Body of pancreas (tissue), 4 donors: ENCODE data around the gene SIL1. TPM values are rescaled to one million over a fixed set of nuclear protein-coding genes. Genes with fewer than 3 reads are reported as not detected.

Experiments used
- ATAC-seq: fragments of 150-250 bp; one replicate; pipeline ENCODE4 v1.9.1; 2016
- DNase-seq, 4 donors: peaks; one replicate each; pipeline ENCODE4 v3.0.0-alpha.2; 2019
- H3K27ac ChIP-seq, 4 donors: fragments of 200-600 bp; sonication (generic); 1 replicate in 3 of 4; 2 replicates in 1 of 4; pipeline versions ENCODE4 v1.5.1 to v1.6.1; 2016 to 2019; ENCODE audit warnings: mild to moderate bottlenecking in 1 of 4, mixed read lengths in 1 of 4, moderate library complexity in 1 of 4
- H3K27me3 ChIP-seq, 2 donors: fragments of 200-600 bp; sonication (generic); one replicate each; pipeline ENCODE4 v1.6.0; 2016; ENCODE audit warnings: mild to moderate bottlenecking in 1 of 2
- H3K36me3 ChIP-seq, 2 donors: fragments of 200-600 bp; sonication (generic); replicated peaks in 1 of 2; 2 replicates each; pipeline ENCODE4 v1.5.1; 2016; ENCODE audit warnings: low read depth in 2 of 2; ENCODE audit not compliant: insufficient read depth in 1 of 2
- H3K4me1 ChIP-seq: fragments of 200-600 bp; sonication (generic); one replicate; pipeline ENCODE4 v1.6.0; 2016
- H3K4me3 ChIP-seq, 2 donors: fragments of 200-600 bp; sonication (generic); 1 replicate in 1 of 2; 2 replicates in 1 of 2; pipeline ENCODE4 v1.5.1; 2016 to 2019
- H3K9me3 ChIP-seq, 3 donors: fragments of 200-600 bp; sonication (generic); 1 replicate in 2 of 3; 2 replicates in 1 of 3; pipeline ENCODE4 v1.5.1; 2016
- POLR2A ChIP-seq, 3 donors: fragments of 450-650 bp; IDR thresholded peaks; one replicate each; pipeline ENCODE4 v1.6.1; 2016; ENCODE audit warnings: antibody characterized with exemption in 3 of 3, mild to moderate bottlenecking in 2 of 3
- WGBS, 2 donors: methylation state at CpG; one replicate each; pipeline ENCODE4 v1.1.5; 2017; 5-methylcytosine and 5-hydroxymethylcytosine counted together
- intact Hi-C: fragments of 100-400 bp; cut with DNase I; formaldehyde crosslinking; loops from one replicate; pipeline ENCODE4 v1.15.1; 2023
- total RNA-seq, 2 donors: library from RNA; depleted of rRNA; stranded (reverse); fragments of >200 nt; gene quantifications; one replicate each; pipeline ENCODE4 v1.1.0, GENCODE V29; 2016
- TF ChIP-seq, protein P1 (sequence below), 7 experiments: fragments of 450-650 bp in 4 of 7; fragments of 200-600 bp in 3 of 7; sonication (generic) in 3 of 7; IDR thresholded peaks; one replicate each; pipeline ENCODE4 v1.5.1; 2016 to 2019; ENCODE audit warnings: antibody characterized with exemption in 7 of 7

SIL1 gene
- total RNA-seq, 2 donors from 2014 or later = 57.6 to 124 TPM

- DNase-seq (no peak), ATAC-seq (no peak)
- intact Hi-C loops = no loop called here
- H3K9me3 ChIP-seq = no peaks in the 10 kb centered on the region
- H3K4me1 ChIP-seq = peaks cover 2% of the 10 kb centered on the region
- H3K36me3 ChIP-seq = peaks cover 0 to 26% of the 10 kb centered on the region in 2 donors
- 85 to 88% methylated on average over 14 to 18 of the region's 18 CpGs for WGBS, 2 donors
- no peak overlapping the region for H3K4me3 ChIP-seq
- H3K27ac ChIP-seq = no peak overlapping the region
- TF ChIP-seq POLR2A (IDR thresholded peaks at IDR 0.05) = no peak
- TF ChIP-seq, protein P1, sequence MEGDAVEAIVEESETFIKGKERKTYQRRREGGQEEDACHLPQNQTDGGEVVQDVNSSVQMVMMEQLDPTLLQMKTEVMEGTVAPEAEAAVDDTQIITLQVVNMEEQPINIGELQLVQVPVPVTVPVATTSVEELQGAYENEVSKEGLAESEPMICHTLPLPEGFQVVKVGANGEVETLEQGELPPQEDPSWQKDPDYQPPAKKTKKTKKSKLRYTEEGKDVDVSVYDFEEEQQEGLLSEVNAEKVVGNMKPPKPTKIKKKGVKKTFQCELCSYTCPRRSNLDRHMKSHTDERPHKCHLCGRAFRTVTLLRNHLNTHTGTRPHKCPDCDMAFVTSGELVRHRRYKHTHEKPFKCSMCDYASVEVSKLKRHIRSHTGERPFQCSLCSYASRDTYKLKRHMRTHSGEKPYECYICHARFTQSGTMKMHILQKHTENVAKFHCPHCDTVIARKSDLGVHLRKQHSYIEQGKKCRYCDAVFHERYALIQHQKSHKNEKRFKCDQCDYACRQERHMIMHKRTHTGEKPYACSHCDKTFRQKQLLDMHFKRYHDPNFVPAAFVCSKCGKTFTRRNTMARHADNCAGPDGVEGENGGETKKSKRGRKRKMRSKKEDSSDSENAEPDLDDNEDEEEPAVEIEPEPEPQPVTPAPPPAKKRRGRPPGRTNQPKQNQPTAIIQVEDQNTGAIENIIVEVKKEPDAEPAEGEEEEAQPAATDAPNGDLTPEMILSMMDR (IDR thresholded peaks at IDR 0.05) = no peak
- no peaks in the 10 kb centered on the region for H3K27me3 ChIP-seq
Observed at GRCh38 chr5:138933522-138934290, 264.5 kb downstream of the SIL1 start.

GRCh38 chr5:138932171-138932810 is 265.9 kb downstream of the SIL1 start:
- TF ChIP-seq, protein P1 (IDR thresholded peaks at IDR 0.05) = no peak
- TF ChIP-seq POLR2A (IDR thresholded peaks at IDR 0.05) = no peak
- Histone ChIP-seq H3K4me1 (peaks cover 17% of the 10 kb centered on the region), H3K36me3 (peaks cover 0 to 26% of the 10 kb centered on the region in 2 donors), H3K9me3 (no peaks in the 10 kb centered on the region), H3K4me3 (no peak overlapping the region), H3K27ac (no peak overlapping the region), H3K27me3 (no peaks in the 10 kb centered on the region)
- ATAC-seq (no peak), DNase-seq (no peak)
- intact Hi-C loops = no loop called here
- WGBS, 2 donors = 68 to 75% methylated on average over 14 to 20 of the region's 20 CpGs

- H3K4me3 ChIP-seq = no peak overlapping the region
- peaks cover 6 to 33% of the 10 kb centered on the region in 2 donors for H3K36me3 ChIP-seq
- ATAC-seq (no peak), DNase-seq (no peak)
- H3K27ac ChIP-seq = no peak overlapping the region
- H3K9me3 ChIP-seq = no peaks in the 10 kb centered on the region
- H3K4me1 ChIP-seq = peaks cover 21% of the 10 kb centered on the region
- intact Hi-C loops = no loop called here
- H3K27me3 ChIP-seq = no peaks in the 10 kb centered on the region
- TF ChIP-seq, protein P1 (IDR thresholded peaks at IDR 0.05) = no peak
- TF ChIP-seq POLR2A (IDR thresholded peaks at IDR 0.05) = no peak
- 83 to 88% methylated on average over 10 of the region's 10 CpGs for whole genome bisulfite sequencing, 2 donors
Observed at GRCh38 chr5:138930371-138931097, 267.6 kb downstream of the SIL1 start.

- peaks cover 21% of the 10 kb centered on the region for H3K4me1 ChIP-seq
- H3K27ac ChIP-seq = no peak overlapping the region
- DNase-seq (no peak), ATAC-seq (no peak)
- 75 to 86% methylated on average over 4 of the region's 4 CpGs for WGBS, 2 donors
- TF ChIP-seq POLR2A (IDR thresholded peaks at IDR 0.05) = no peak
- TF ChIP-seq, protein P1 (IDR thresholded peaks at IDR 0.05) = no peak
- peaks cover 6 to 37% of the 10 kb centered on the region in 2 donors for H3K36me3 ChIP-seq
- no peaks in the 10 kb centered on the region for H3K27me3 ChIP-seq
- no peak overlapping the region for H3K4me3 ChIP-seq
- no peaks in the 10 kb centered on the region for H3K9me3 ChIP-seq
- intact Hi-C loops = no loop called here
Observed at GRCh38 chr5:138929571-138929955, 268.6 kb downstream of the SIL1 start.
